HTR-8/SVneo (cell line): ENCODE data around the gene AFF2.

Source experiments
- DNase-seq: peaks from one replicate; pipeline ENCODE4 v3.0.0; 2011; ENCODE audit warnings: low spot score, mixed read lengths; ENCODE audit not compliant: insufficient read length
- FAIRE-seq: peaks from 2 replicates; lab custom pipeline; 2011; peaks lifted over from hg19 to GRCh38; lab: Jason Lieb, UNC

AFF2 gene

DNA sequence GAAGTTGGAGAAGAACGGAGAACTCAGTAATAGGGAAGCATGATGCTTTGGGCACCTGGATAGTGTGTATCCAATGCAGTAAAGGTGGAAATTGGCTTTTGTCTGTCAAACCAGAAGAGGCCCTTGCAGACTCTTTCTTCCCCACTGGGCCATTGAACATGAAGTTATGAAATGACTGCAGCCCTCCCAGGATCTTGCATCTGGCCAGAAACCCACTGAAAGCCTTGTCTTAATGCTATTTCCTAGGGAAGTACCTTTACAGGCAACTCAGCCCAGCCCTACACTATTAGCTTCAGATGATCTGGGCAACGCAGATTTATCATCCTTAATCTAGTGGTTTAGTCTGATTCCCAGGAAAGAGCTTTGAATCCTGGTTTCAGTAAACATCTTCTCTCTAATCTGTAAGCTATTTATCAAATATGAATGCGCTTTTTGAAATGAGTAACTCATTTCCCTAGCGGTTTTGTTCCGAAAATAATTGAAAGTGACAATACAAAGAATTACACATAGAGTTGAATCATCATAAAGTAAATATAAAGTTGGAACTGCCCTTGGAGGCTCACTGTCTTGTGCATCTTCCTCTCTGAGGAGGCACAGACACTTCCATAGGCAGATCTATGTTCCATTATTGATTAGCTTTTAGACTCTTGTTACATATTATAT, 540.6 kb downstream of the AFF2 start:
- FAIRE-seq (no peak), DNase-seq (no peak)

DNA sequence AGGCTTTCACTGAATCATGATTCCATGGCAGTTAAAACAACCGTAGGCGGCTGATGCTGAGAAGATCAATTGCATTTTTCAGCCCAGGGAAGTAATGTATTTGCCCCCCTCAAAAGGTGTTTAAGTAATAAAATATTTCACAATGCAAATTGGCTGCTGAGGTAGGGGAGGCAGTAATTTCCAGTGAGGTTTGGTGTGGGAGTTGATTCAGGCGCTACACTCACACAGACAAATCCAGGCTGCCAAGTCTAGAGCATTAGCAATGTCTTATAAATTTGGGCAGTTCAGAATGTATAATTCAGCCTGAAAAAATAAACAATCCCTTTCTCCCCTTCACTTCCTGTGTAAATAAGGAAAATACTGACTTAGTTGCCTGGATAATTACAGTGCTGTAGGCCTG, 543.0 kb downstream of the AFF2 start:
- no peak for DNase-seq
- no peak for FAIRE-seq

DNA sequence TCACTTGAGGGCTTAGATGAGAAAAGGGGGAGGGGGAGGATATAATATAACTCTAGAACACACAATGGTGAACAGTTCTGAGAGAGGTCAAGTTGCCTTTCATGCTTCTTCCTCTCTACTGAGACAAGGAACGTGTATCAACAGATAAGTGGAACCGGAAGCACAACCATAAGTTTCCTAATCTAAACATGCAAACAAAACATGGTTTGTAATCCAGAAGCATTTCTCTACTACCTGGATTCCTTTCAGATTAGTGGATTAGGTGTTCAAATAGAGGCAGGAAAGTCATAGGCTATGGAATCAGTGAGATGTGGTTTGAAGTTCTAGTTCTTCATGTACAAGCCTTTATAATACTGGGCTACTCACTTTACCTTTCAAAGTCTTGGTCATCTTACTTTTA, 544.1 kb downstream of the AFF2 start:
- DNase-seq, result no peak
- FAIRE-seq, result no peak

DNA sequence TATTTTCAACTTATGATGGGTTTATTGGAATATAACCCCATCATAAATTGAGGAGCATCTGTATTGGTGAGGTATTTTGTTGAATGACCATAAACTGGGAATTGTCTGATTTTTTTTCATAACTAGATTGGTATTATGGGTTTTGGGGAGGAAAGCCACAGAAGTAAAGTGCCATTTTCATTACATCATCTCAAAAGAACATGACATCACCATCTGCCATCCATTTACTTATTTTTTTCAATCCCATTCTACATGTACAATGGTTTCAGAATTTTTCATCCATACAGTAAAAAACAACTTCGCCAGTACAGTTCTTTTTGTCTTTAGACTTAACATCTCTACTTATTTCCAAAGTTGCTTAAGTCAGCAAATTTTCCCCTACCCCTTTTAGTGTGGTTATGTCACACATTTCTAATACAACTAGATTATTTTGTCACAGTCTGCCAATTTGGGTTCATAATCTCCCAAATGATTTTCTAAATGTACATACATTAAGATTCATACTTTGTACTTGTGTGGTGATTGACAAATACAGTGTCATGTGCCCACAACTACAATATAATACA, 545.3 kb downstream of the AFF2 start:
- FAIRE-seq (no peak), DNase-seq (no peak)
